Testis (tissue), 3 donors: ENCODE results near the gene SOWAHC. TPM values are rescaled to one million over a fixed set of nuclear protein-coding genes. Genes with fewer than 3 reads are reported as not detected.

ENCODE experiments used
- DNase-seq: peaks from one replicate; pipeline ENCODE4 v3.0.0-alpha.2; 2019
- H3K27ac ChIP-seq, 2 donors: fragments of 200-600 bp; sonication (generic); one replicate each; pipeline ENCODE4 v1.5.1; 2019
- H3K27me3 ChIP-seq: fragments of 200-600 bp; sonication (generic); one replicate; pipeline ENCODE4 v1.5.1; 2019
- H3K36me3 ChIP-seq: fragments of 200-600 bp; sonication (generic); one replicate; pipeline ENCODE4 v1.5.1; 2017; ENCODE audit warnings: low read depth; ENCODE audit errors: missing control alignments
- H3K4me1 ChIP-seq: fragments of 200-600 bp; sonication (generic); one replicate; pipeline ENCODE4 v1.5.1; 2019
- H3K4me3 ChIP-seq, 2 donors: fragments of 200-600 bp; sonication (generic); one replicate each; pipeline ENCODE4 v1.5.1; 2017 to 2019
- H3K9me3 ChIP-seq: fragments of 200-600 bp; sonication (generic); one replicate; pipeline ENCODE4 v1.5.1; 2017
- POLR2A ChIP-seq: fragments of 450-650 bp; IDR thresholded peaks from one replicate; pipeline ENCODE4 v1.6.1; 2017; ENCODE audit warnings: antibody characterized with exemption, mild to moderate bottlenecking, moderate library complexity
- WGBS, 2 donors: methylation state at CpG; one replicate each; pipeline ENCODE4 v1.1.5; 2018; 5-methylcytosine and 5-hydroxymethylcytosine counted together
- intact Hi-C: fragments of 100-400 bp; cut with DNase I; formaldehyde crosslinking; loops from one replicate; pipeline ENCODE4 v1.15.1; 2023; ENCODE audit warnings: low total_unique reads
- polyA plus RNA-seq: library from polyadenylated mRNA; stranded (reverse); fragments of 350-450 nt; fragmentation: Illumina TruSeq; extraction: RNeasy Lipid Tissue Mini Kit (QIAGEN cat#74804); gene quantifications from one replicate; pipeline ENCODE4 v1.2.3, GENCODE V29; 2014; ENCODE audit warnings: low read depth, low replicate concordance; ENCODE audit not compliant: insufficient read depth
- total RNA-seq, 2 donors: library from RNA; depleted of rRNA; stranded (reverse); fragments of >200 nt; gene quantifications; one replicate each; pipeline ENCODE4 v1.2.3, GENCODE V29; 2016
- TF ChIP-seq, protein P1 (sequence below), 3 experiments: fragments of 450-650 bp in 2 of 3; fragments of 200-600 bp in 1 of 3; sonication (generic) in 1 of 3; IDR thresholded peaks; one replicate each; pipeline ENCODE4 v1.5.1; 2016 to 2019; ENCODE audit warnings: antibody characterized with exemption in 3 of 3, mild to moderate bottlenecking in 2 of 3, moderate library complexity in 1 of 3

SOWAHC gene
- total and polyA plus RNA-seq, 3 donors from 2014 or later, result 13.3 to 30.1 (median 28.0) TPM

DNA sequence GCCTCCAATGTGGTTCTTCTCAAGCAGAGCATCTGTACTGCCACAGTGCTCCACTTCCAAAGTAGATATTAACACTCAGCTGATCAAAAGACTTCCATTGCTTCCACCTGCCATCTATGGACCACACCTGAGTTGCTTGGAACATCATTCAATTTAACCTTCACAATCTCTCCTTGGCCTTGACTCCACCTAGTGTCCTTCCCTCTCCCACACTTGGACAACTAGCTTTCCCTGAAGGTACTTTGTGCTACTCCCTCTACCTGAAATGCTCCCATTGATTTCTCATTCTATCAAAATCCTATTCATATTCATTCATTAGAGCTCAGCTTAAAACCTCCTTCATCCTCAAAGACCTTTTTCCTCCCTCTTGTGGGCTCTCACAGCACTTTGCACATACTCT lies 48.7 kb downstream of the SOWAHC start:
- intact Hi-C loops, result no loop called here
- TF ChIP-seq, protein P1, sequence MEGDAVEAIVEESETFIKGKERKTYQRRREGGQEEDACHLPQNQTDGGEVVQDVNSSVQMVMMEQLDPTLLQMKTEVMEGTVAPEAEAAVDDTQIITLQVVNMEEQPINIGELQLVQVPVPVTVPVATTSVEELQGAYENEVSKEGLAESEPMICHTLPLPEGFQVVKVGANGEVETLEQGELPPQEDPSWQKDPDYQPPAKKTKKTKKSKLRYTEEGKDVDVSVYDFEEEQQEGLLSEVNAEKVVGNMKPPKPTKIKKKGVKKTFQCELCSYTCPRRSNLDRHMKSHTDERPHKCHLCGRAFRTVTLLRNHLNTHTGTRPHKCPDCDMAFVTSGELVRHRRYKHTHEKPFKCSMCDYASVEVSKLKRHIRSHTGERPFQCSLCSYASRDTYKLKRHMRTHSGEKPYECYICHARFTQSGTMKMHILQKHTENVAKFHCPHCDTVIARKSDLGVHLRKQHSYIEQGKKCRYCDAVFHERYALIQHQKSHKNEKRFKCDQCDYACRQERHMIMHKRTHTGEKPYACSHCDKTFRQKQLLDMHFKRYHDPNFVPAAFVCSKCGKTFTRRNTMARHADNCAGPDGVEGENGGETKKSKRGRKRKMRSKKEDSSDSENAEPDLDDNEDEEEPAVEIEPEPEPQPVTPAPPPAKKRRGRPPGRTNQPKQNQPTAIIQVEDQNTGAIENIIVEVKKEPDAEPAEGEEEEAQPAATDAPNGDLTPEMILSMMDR (IDR thresholded peaks at IDR 0.05), result no peak
- TF ChIP-seq POLR2A, result no peak
- H3K27me3 ChIP-seq, result no peaks in the 10 kb centered on the region
- H3K9me3 ChIP-seq, result no peaks in the 10 kb centered on the region
- no peak for DNase-seq
- H3K27ac ChIP-seq, result no peak overlapping the region
- H3K4me3 ChIP-seq, result no peak overlapping the region
- no peaks in the 10 kb centered on the region for H3K36me3 ChIP-seq
- H3K4me1 ChIP-seq, result no peaks in the 10 kb centered on the region

DNA sequence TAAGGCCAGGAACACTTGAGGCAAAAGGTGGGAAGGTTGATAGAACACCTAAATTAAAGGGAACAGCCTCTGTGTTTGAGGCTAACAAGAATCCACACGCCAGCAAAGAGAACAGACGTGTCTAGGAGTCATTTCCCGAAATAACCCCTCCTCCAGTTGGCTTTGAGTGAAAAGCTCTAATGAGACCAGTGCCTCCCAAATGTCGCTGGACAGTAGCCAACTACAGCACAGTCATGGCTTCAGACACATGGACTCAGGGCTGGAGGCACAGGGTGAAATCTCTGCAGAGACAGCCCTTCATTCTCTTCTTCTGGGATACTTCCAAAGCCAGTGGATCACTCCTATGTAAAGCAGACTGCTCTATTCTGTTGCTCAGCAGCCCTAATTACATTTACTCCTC lies 49.6 kb downstream of the SOWAHC start:
- Histone ChIP-seq H3K9me3 (no peaks in the 10 kb centered on the region), H3K4me3 (no peak overlapping the region), H3K27ac (no peak overlapping the region), H3K36me3 (no peaks in the 10 kb centered on the region), H3K27me3 (no peaks in the 10 kb centered on the region), H3K4me1 (no peaks in the 10 kb centered on the region)
- intact Hi-C loops, result no loop called here
- no peak for TF ChIP-seq POLR2A
- TF ChIP-seq, protein P1 (IDR thresholded peaks at IDR 0.05), result no peak
- 40 to 42% methylated on average over 4 of the region's 4 CpGs for WGBS, 2 donors
- DNase-seq, result peak; percentile 66

DNA sequence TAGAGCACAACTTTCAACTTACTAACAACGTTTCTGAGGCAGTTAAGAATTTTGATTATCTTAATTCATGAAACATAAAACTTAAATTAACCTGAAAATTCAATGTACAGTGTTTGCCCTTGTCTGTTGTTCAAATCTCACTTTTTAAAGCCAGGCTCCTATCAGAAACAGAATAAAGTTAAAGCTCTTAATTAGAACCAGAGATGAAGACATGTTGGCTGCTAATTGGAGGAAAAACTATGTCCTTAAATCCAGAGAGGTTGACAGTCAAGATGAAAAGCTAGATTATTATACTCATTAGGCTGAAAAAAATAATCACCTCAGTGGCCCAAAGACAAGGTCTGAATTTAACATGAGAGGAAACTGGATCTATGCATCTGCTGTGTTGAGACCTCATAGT lies 52.3 kb downstream of the SOWAHC start:
- Histone ChIP-seq H3K9me3 (no peaks in the 10 kb centered on the region), H3K27ac (no peak overlapping the region), H3K27me3 (no peaks in the 10 kb centered on the region), H3K36me3 (no peaks in the 10 kb centered on the region), H3K4me3 (no peak overlapping the region), H3K4me1 (no peaks in the 10 kb centered on the region)
- no peak for DNase-seq
- intact Hi-C loops, result no loop called here
- TF ChIP-seq, protein P1 (IDR thresholded peaks at IDR 0.05), result no peak
- TF ChIP-seq POLR2A, result no peak
- WGBS, 2 donors, result 59 to 63% methylated on average over 1 of the region's 1 CpG

Other genes starting within 250 kb of the SOWAHC start
- 100 to 1,000 TPM; 118 to 151 TPM for gene SEPTIN10, start 398 bp upstream of the SOWAHC start, total RNA-seq
- 130 TPM for gene SEPTIN10, start 398 bp upstream of the SOWAHC start, polyA plus RNA-seq
- 10 to 100 TPM; 54.0 to 70.9 TPM for gene RGPD5, start 179.9 kb downstream of the SOWAHC start, total RNA-seq
- 20.1 TPM for gene RGPD5, start 179.9 kb downstream of the SOWAHC start, polyA plus RNA-seq